ENCODE measurements around the gene ACTR8.

The ACTR8 gene

GRCh38 chr3:53836084-53836872 lies 45.7 kb downstream of the ACTR8 start:
- in situ Hi-C loops (cut with MboI; ENCODE audit: low sequenced_read_pairs), result no loop called here

GRCh38 chr3:53835257-53835656 lies 46.7 kb downstream of the ACTR8 start:
- in situ Hi-C loops (cut with MboI; ENCODE audit: low sequenced_read_pairs), result no loop called here

DNA sequence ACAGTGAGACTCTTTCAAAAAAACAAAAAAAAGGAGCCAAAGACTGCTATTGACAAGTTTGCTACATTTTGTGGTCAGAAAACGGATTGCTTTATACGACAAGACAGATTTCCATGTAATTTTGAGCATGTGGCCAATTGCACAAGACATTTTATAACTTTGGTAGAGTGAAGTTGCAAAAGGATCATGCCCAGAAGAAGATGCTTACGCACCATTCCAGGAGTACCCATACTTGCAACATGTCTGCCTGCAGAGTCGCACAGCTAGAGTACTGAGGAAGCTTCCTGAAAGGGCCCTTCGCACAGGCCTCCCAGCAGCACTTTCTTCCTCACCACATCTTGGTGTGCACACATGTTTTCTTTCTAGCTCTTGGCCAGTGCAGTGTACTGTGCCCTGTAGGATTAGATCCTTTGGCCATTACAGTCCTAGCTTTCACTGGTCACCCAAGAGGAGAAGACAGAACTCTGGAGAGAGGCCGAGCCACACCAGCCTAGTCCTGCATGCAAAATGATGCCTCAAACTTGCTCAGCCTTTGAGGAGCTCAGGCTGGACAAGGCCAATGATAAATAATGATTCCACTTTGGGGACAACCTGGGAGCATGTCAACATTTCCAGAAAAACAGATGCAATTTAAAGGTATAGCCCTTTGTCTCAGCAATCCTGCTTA lies 47.4 kb downstream of the ACTR8 start:
- in situ Hi-C loops (cut with MboI; ENCODE audit: low sequenced_read_pairs), result no loop called here

- in situ Hi-C loops (cut with MboI; ENCODE audit: low sequenced_read_pairs), result no loop called here
Observed at GRCh38 chr3:53833700-53834099, 48.3 kb downstream of the ACTR8 start.

DNA sequence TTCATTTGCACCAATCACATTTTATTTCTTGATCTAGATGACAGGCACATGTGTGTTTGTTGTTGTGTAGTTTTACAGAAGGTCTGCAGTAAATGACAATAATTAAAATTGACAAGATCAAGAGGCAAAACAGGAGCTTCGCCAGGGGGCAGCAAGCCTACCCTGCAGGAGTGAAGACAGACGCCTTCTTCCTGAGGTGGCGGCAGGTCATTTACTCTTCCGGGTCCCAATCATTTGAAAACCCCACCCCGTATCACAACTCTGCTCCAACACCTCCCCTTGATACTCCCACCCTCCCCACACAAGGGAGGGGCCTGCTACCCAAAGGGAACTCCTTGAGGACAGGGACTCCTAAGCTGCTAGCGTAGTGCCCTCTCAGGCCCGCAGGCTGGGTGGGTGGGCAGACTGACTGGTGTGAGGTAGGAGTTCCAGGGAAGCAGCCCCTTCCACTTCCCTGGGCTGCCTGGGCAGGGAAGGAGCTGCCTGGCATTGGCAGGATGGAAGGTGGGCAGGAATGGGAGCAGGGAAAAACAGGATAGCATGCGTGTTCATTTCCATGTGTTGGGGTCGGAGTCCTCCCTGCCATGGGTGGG lies 48.8 kb downstream of the ACTR8 start:
- in situ Hi-C loops (cut with MboI; ENCODE audit: low sequenced_read_pairs), result no loop called here

- in situ Hi-C loops (cut with MboI; ENCODE audit: low sequenced_read_pairs), result no loop called here
Observed at GRCh38 chr3:53830944-53831343, 51.0 kb downstream of the ACTR8 start.

- in situ Hi-C loops (cut with MboI; ENCODE audit: low sequenced_read_pairs), result no loop called here
Observed at GRCh38 chr3:53829605-53830004, 52.3 kb downstream of the ACTR8 start.

DNA sequence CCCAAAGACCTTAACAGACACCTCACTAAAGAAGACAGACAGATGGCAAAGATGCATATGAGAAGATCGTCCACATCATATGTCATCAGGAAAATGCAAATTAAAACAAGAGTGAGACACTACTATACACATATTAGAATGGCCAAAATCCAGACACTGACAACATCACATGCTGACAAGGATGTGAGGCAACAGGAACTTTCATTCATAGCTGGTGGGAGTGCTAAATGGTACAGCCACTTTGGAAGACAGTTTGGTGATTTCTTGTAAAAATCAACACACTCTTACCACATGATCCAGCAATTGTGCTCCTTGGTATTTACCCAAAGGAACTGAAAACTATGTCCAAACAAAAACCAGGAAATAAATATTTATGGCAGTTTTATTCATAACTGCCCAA lies 53.4 kb downstream of the ACTR8 start:
- in situ Hi-C loops (cut with MboI; ENCODE audit: low sequenced_read_pairs), result no loop called here

- in situ Hi-C loops (cut with MboI; ENCODE audit: low sequenced_read_pairs), result no loop called here
Observed at GRCh38 chr3:53826048-53826447, 55.9 kb downstream of the ACTR8 start.

- in situ Hi-C loops (cut with MboI; ENCODE audit: low sequenced_read_pairs), result no loop called here
Observed at GRCh38 chr3:53824795-53825194, 57.2 kb downstream of the ACTR8 start.

DNA sequence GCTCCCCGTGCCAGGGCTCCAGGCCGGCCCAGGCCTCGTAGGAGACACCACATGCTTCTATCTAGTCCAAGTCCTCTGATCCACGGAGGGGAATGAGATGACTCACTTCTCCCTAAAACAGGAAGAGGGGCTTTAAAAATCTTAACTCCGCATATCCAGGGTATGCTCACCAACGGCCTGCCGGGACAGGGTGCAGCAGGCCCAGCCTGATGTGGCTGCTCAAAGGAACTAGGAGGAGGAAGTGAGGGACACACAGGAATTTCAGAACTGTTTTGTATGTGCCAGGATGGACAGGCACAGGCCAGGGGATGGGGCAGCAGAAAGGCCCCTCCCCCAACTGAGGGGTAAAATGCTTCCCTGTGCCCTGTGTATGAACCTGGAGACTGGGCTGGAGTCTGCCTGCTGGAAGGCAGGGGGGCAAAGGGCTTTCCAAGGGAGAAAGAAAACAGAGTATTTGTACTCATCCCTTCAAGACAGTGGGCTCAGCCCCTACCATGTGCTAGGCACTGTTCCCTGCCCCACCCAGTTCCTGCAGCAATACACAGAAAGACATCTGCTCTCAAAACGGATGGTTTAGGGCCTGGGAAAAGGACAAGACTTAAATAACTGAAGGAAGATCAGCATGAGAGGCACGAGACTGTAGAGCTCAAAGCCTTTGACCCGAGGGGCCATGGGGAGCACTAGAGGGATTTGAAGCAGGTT lies 57.8 kb downstream of the ACTR8 start:
- in situ Hi-C loops (cut with MboI; ENCODE audit: low sequenced_read_pairs), result no loop called here

DNA sequence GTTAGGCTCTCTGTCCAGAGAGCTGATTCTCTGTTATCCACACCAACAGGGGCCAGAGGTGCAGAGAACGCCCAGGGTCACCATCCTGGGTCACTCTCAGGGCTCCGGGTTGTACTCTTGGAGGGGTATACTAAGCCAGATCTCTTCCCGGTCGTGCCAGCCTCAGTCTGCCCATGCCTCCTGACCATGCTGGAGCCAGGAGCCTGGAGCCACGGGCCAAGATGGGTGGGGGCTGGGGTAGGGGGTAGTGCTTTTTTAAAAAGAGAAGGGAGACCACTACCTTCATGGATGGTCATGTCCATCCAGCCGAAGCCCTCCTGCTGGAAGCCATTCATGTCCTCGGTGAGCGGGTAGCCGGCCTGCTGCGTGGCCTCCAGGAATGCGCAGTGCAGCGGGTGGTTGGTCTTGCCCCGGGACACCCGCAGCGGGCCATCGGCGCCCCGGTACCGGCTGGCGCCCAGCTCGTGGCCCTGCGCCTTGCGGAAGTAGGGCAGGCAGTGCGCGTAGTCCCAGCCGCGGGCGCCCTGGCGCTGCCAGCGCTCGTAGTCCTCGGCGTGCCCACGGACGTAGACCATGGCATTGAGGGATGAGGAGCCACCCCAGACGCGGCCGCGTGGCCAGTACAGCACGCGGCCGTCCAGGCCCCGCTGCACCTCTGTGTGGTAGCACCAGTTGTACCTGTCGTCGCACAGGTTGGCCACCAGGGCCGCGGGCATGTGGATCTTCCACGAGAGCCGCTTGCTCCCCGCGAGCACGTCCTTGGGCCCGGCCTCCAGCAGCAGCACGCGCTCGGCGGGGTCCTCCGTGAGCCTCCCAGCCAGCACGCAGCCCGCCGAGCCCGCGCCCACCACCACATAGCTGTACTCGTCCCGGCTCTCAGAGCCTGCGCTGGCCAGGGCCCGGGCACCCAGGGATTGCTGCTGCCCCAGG lies 58.7 kb downstream of the ACTR8 start:
- in situ Hi-C loops (cut with MboI; ENCODE audit: low sequenced_read_pairs), result no loop called here

GRCh38 chr3:53822331-53822741 lies 59.6 kb downstream of the ACTR8 start:
- in situ Hi-C loops (cut with MboI; ENCODE audit: low sequenced_read_pairs), result no loop called here

GRCh38 chr3:53821631-53822121 lies 60.3 kb downstream of the ACTR8 start:
- in situ Hi-C loops (cut with MboI; ENCODE audit: low sequenced_read_pairs), result no loop called here

DNA sequence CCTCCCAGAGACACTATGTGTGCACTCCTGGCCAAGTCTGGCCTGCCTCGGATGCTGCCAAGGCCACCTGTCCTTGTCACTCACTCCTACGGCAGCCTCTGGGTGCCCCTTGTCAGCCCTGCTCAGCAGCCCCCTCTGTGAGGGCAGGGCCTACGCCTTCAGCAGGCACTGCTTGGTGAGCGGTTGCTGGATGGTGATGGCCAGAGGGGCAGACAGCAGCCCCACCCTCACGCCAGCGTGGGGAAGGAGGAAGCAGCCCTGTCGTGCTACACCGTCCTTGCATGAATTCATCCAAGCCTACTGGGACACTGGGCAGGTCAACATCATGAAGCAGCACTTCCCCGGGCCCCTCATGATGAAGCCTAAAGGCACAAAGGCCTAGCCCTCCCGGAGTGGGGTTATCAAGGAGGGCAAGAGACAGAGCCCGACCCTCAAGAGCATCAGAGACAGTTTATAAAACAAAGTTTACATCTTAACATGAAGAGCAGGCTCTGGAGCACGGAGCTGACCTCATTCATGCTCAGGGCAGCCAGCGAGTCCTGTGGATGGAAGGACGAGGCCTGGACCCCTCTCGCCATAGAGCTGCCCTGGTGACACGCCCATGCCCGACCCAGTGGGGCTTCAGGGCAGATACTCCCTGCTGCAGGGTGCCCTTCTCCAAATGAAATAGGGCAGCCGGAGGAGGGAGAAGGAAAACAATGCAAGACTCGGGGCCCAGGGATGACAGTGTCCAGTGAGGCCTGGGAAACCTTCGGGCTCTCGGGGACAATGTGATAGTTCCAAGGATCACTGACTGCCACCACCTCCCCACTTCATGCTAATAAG lies 61.0 kb downstream of the ACTR8 start:
- in situ Hi-C loops (cut with MboI; ENCODE audit: low sequenced_read_pairs), result no loop called here

DNA sequence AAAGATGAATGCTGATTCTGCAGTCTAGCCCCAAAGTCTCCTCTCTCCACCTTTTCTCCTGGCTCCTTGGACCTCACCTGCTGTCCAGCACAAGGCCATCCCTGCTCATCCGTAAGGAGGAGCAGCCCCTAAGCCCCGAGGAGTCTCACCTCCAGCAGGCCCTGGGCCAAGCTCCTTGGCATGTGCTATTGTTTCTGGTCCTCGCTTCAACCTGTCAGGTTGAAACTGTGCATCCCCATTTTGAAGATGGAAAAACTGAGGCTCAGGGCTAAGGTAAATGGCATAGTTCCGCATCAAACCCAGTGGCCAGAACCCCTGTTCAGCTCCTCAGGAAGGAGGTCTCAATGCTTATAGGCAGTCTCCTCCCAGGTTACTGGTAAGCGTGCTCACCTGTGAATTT lies 61.9 kb downstream of the ACTR8 start:
- in situ Hi-C loops (cut with MboI; ENCODE audit: low sequenced_read_pairs), result no loop called here

DNA sequence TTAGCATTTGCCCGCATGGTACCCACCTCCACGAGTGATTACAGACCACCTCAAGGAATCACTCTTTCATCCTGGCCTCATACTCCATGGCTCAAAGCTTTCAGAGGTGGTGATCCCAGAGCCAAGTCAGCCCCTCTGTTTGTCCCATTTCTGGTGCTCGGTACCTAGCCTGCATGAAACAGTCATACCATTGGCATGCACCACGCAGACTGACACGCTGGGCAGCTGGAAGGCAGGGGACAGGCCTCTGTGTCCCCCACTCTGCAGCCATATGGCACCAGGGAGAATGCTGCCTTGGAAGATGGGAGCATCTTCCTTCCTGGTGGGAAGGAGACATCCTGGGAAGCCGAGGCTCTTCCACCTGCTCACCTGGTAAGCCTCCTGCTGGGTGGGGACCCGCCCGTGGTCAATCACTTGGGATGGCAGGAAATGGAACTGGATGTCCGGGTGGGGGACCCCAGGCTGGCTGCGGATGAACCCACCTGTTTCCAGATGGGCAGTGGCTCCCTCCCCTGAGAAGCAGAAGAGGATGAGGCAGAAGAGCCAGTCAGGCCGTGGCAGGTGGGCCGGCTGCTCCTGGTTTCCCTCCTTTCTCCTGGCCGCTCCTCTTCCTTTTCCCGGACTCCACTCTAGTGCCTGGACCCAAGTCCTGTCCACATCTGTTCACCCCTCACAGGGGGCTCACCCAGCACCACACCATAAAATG lies 62.6 kb downstream of the ACTR8 start:
- in situ Hi-C loops (cut with MboI; ENCODE audit: low sequenced_read_pairs), result no loop called here

GRCh38 chr3:53818221-53819162 lies 63.5 kb downstream of the ACTR8 start:
- in situ Hi-C loops (cut with MboI; ENCODE audit: low sequenced_read_pairs), result no loop called here
